ENCODE results near the gene KCND3.
A peak's percentile ranks its signal among the peaks of the same experiment; 100 is the strongest.
"Not testable (repeated sequence)": the region's sequence is repeated elsewhere in the genome, so short reads cannot be mapped to it uniquely, and the experiment has no call there.

Gene KCND3

GRCh38 chr1:111811891-111812290 is 177.6 kb downstream of the KCND3 start:
- no peak for DNase-seq (ENCODE audit: low spot score)

DNA sequence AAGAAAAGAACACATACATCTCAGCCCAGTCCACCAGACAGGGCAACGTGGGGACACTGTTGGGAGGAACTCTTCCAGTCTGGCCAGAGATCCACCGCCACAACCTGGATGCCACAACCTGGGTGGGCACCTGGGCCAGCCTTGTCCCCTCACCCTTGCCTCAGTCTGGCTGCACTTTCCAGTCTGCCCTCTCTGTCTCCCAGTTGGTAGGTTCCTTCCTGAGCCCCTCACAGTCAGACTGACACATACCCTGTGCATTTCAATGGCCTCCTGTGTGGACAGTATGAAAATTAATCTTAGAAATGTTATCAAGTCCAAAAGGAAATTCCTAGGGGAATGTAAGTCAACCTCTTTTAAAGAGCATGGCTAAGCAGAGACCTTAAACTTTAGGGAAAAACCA is 184.2 kb downstream of the KCND3 start:
- DNase-seq (ENCODE audit: low spot score) = no peak

DNA sequence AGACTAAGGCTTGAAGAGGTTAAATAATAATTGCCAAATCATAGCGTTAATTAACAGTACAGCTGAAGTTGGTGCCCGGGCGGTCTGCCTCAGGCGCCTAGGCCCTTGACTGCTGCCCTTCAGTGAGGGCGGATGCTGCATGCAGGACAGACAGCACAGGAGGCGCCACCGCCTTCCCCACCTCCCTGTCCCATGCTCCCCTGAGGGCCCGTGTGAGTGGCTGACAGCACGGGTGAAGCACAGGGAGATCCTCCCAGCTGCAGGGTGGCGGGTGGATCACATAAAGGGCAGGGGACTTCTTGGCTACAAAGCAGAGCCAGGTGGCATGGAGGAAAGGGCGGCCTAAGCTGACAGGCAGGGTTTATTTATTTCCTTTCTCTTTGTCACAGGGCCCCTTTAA is 184.7 kb downstream of the KCND3 start:
- no peak for DNase-seq (ENCODE audit: low spot score)

DNA sequence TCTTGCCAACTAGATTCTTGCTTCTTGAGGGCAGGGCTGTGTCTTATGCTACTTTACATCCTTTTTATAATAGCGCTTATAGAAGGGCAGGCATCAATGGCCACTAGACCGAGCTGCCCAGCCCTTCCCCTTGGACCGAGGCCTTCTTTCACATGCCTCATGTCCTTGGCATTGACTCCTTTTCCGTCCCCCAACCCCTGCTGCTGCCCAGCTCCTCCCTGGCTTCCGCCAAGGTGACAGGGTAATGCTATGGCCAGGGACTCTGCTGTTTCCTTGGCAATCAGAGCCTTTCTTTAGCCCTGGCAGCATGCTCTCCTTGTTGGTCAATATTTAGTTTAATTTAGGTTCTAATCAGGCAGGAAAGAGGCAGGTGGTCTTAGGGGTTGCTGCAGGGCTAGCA is 185.5 kb downstream of the KCND3 start:
- DNase-seq (ENCODE audit: low spot score) = no peak

- DNase-seq (ENCODE audit: low spot score) = no peak
Observed at GRCh38 chr1:111802984-111803383, 186.5 kb downstream of the KCND3 start.

DNA sequence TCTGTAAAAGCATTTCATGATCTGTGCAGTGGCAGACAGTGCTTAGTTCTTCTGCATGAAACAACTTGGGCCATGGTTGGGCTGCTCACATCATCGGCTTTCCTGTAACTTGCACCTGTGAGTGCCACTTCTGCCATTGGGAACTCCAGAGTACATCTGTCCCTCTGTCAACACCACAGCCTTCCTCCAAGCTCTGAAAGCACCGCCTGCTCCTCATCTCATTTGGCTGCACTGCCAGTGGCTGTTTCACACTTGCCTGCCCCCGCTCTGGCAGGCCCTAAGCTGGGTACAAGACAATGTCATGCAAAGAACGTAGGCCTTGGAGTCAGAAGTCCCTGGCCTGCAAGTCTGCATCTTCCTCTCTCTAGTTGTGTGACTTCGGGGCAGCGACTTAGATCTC is 187.4 kb downstream of the KCND3 start:
- no peak for DNase-seq (ENCODE audit: low spot score)

- no peak for DNase-seq (ENCODE audit: low spot score)
Observed at GRCh38 chr1:111801071-111801850, 188.2 kb downstream of the KCND3 start.

- DNase-seq (ENCODE audit: low spot score) = not testable (repeated sequence)
Observed at GRCh38 chr1:111799722-111800121, 189.7 kb downstream of the KCND3 start.

- DNase-seq (ENCODE audit: low spot score) = no peak
Observed at GRCh38 chr1:111798580-111798979, 190.9 kb downstream of the KCND3 start.

- no peak for DNase-seq (ENCODE audit: low spot score)
Observed at GRCh38 chr1:111795401-111795800, 194.1 kb downstream of the KCND3 start.

DNA sequence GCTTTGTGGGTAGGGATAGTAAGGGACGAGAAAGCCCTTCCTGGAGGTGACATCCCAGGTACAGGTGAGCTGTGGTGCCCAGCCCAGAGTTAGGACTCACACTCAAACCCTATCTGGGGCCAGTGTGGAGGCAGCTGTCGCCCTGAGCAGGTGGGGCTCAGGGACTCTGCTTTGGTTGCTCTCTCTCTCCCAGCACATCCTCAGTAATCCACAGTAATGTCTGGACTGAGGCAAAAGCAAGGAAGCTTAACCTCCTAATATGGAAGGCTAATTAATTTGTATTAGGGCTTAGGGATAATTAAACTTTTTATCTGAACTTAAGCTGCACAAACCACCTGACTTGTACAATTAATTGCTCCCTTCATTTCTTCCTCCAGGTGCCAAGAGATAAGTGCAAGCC is 195.5 kb downstream of the KCND3 start:
- no peak for DNase-seq (ENCODE audit: low spot score)

DNA sequence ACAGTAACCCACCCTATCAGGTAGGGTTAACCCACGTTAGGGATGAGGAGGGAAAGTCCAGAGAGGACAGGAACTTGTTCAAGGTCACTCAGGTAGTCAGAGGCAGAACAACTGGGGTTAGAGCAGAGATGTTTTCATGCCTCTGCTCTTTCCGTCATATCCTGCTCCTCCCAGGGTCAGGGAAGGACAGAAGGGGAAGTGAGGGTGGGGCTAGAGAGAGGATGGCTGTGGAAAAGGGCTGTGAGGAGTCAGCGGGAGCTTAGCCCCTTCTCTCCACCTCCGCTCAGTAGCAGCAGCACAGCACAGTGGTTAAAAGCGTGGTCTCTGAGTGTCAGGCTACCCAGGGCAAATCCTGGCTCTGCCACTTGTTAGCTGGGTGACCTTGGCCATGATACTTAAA is 197.2 kb downstream of the KCND3 start:
- DNase-seq (ENCODE audit: low spot score) = no peak

GRCh38 chr1:111791776-111792175 is 197.7 kb downstream of the KCND3 start:
- no peak for DNase-seq (ENCODE audit: low spot score)

DNA sequence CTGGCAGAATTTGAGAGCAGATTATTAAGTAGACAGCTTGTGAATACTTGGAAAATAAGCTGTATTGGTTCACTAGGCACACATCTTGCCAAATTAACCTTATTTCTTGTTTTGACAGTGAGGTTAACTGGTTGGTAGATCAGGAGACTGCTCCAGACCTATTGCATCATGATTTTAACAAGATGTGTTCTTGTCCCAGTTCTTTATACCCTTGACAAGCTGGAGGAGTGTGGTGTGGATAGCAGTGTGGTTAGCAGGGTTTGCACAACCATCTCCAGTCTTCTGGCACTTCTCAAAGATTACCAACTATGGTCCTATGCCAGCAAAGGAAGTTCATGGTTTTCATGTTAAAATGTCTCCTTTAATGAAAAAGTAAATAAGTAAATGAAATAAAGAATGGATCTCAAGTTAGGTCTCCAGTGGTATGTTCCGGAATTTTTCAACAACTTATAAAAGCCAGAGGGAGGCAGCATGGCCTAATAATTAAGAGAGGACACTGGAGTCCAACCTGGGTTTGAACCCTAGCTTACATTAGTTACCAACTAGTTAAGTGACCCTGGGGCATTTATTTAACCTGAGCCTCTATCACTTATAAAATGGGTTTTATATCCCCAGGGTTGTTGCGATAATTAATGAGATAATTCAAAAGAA is 199.7 kb downstream of the KCND3 start:
- peak; percentile 16 for DNase-seq (ENCODE audit: low spot score)

DNA sequence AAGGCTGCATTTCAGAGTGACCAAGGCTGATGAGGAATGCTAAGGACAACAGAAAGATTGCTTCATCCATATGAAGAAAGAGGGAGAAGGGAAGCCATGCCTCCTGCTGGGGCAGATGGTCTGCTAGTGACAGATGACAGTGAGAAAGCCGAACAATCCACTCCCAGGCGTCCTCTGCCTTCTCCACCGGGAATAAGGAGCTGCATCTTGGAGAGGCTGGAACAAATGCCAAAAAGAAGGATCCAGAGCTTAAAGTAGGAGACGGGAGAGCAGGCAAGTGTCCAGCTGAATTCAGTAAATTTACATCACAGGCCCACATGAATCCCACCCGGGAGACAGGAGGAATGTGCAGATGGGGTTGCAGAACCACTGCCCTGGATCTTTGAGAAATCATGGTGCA is 200.3 kb downstream of the KCND3 start:
- no peak for DNase-seq (ENCODE audit: low spot score)

DNA sequence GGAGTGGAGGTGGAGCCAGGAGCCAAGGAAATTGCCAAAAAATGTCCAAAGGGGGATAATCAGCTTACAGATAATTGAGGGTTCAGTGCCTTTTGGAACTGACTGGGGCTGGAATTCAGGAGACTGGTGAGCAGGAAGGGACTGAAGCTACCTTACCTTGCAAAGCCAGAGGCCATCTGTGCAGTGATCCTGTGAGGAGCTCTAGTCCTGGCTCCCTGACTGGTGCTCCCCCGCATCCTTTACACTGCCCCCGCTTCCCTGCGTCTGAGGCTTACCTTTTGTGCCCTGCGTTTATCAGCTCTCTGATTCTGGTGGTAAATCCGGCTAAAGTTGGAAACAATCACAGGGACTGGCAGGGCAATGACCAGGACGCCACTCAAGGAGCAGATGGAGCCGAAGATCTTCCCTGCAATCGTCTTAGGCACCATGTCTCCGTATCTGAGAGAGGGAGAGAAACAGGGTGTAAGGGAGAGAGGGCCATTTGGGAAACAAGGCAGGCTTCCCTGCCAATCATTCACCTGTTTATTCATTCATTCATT is 202.7 kb downstream of the KCND3 start:
- DNase-seq (ENCODE audit: low spot score) = no peak

- no peak for DNase-seq (ENCODE audit: low spot score)
Observed at GRCh38 chr1:111784273-111784901, 205.1 kb downstream of the KCND3 start.

- no peak for DNase-seq (ENCODE audit: low spot score)
Observed at GRCh38 chr1:111779546-111779945, 209.9 kb downstream of the KCND3 start.

DNA sequence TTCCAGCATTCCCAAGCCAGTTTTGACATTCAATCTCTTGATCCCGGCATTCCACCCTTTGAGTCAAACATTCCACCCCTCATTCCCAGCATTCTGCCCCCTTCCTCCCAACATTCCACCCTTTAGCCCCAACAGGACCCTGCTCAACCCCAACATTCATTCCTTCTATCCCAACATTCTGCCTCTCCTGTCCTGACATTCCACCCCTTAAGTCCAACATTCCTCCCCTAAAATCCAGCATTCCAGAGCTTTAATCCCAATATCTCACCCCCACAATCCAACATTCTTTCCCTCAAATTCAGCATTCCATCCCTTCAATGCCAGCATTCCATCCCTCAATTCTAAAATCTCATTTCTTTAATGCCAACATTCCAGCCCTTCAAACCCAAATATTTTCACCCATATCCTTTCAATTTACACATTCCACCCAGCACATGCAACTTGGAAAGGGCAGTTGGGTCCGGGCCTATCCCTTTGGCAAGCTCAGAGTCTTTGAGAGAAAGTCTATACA is 210.9 kb downstream of the KCND3 start:
- DNase-seq (ENCODE audit: low spot score) = no peak

DNA sequence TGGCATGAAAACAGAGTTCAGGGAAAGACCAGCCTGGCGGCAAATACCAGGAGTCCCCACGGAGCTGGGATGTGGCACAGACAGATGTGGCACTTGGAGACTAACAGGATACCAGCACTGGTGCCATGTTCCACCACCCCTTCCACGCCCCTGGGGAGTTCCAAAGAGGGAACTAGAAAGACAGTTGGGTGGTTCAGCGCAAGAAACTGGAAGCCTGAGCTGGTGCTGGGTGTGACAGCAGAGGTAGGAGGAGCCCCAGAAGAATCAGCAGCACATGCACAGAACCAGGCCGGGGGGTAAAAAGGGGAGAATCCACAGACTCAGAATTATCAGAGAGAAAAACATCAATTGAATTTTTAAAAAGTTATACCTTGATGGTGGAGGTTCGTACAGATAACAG is 211.4 kb downstream of the KCND3 start:
- no peak for DNase-seq (ENCODE audit: low spot score)

DNA sequence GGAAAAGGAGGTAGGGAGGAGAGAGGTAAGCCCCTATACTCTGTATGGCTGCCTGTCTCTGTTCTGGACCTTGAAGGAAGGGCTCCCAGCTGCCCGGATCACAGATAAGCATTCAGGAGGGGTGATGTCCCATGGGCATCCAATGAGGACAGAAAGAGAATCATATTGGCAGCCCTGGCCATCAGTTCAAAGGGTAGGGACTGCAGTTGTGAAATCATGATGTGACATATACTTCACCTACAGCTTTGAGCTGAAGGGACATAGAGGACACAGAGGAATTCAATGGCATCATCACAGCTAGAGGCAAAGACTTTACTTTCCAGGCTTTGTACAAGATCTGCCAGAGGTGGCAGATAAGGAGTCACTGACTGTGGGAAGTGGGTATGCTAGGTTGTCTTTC is 212.2 kb downstream of the KCND3 start:
- no peak for DNase-seq (ENCODE audit: low spot score)

- DNase-seq (ENCODE audit: low spot score) = no peak
Observed at GRCh38 chr1:111776861-111777260, 212.6 kb downstream of the KCND3 start.

DNA sequence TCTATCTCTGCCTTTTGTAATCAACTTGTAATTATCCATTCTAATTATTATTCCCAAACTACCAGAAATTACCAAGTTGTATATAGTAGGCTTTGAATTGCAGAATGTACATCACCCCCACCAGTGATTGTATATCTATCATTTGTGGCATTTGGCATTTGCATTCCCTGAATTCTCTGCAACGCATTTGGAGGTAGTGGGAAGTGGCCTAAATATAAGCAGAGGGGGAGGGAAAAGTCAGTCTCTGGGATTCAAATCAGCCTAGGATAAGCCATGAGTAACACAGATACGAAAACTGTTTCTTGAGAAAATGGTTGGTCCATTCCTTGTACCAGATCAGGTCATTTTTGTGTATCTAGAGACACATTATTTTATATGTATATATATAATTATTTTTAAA is 213.1 kb downstream of the KCND3 start:
- no peak for DNase-seq (ENCODE audit: low spot score)

Measured in globus pallidus (tissue), 1 donor.